ENCODE measurements around the gene TMC8.

GRCh38 chr17:78112518-78113471, 17.8 kb upstream of the TMC8 start:
- TF ChIP-seq EZH2 (IDR thresholded peaks at IDR 0.05; ENCODE audit: borderline replicate concordance, low read depth, low read length, poor library complexity, severe bottlenecking) (no peak), CTCF (conservative IDR thresholded peaks at IDR 0.05; ENCODE audit: low read depth, low read length) (peak; percentile 98)
